GM12878 (cell line): Measurements from ENCODE around the gene TYW3. TPM values are rescaled to one million over a fixed set of nuclear protein-coding genes. Genes with fewer than 3 reads are reported as not detected.

ENCODE experiments used
- BCL11A ChIP-seq: IDR thresholded peaks from 2 replicates; pipeline ENCODE4 v1.6.1; 2011; ENCODE audit warnings: low read depth, low read length
- BHLHE40 ChIP-seq, 2 experiments: fragments of 450-650 bp in 1 of 2; IDR thresholded peaks; 2 replicates each; pipeline ENCODE4 v1.6.1; 2011 to 2017; ENCODE audit warnings: low read depth in 2 of 2, borderline replicate concordance in 1 of 2, improper control_type of control experiment in 1 of 2, low read length in 1 of 2, mild to moderate bottlenecking in 1 of 2
- FOS ChIP-seq: IDR thresholded peaks from 3 replicates; pipeline ENCODE4 v1.6.1; 2011; ENCODE audit warnings: borderline replicate concordance; ENCODE audit not compliant: insufficient read length; ENCODE audit errors: extremely low read depth
- HDAC6 ChIP-seq: fragments of 200-600 bp; sonication (generic); IDR thresholded peaks from one replicate; pipeline ENCODE4 v1.8.0; 2017; ENCODE audit warnings: antibody characterized with exemption; ENCODE audit not compliant: unreplicated experiment
- MXI1 ChIP-seq: fragments of 150-350 bp; IDR thresholded peaks from 2 replicates; pipeline ENCODE4 v1.6.1; 2011; ENCODE audit warnings: low read depth, mild to moderate bottlenecking, inconsistent platforms, low read length, improper control_type of control experiment
- RAD21 ChIP-seq: IDR thresholded peaks from 2 replicates; pipeline ENCODE4 v1.6.1; 2011; ENCODE audit warnings: mild to moderate bottlenecking, low read depth, low read length, moderate library complexity; ENCODE audit not compliant: insufficient read depth
- SIX5 ChIP-seq: IDR thresholded peaks from 2 replicates; pipeline ENCODE4 v1.6.1; 2011; ENCODE audit warnings: mild to moderate bottlenecking, low read depth, low read length, moderate library complexity; ENCODE audit not compliant: severe bottlenecking
- polyA plus RNA-seq, 11 experiments: library from polyadenylated mRNA; depleted of rRNA in 4 of 11; unstranded in 6 of 11; stranded (reverse) in 5 of 11; fragments of >200 nt; fragmentation: Nextera tagmentation in 4 of 11; fragmentation: Illumina TruSeq in 1 of 11; extraction: Ambion mirVana in 4 of 11; extraction: Trizol in 1 of 11; gene quantifications; 1 replicate in 1 of 11; 2 replicates in 10 of 11; pipeline versions ENCODE4 v1.2.1 to v1.2.3, GENCODE V29; 2011 to 2016; ENCODE audit warnings: inconsistent platforms in 2 of 11, missing spikeins in 2 of 11, low read depth in 1 of 11
- total RNA-seq, 4 experiments: library from RNA; depleted of rRNA in 3 of 4; stranded (reverse); fragments of >200 nt in 3 of 4; fragmentation: Illumina TruSeq in 1 of 4; extraction: Trizol in 1 of 4; gene quantifications; 2 replicates each; pipeline versions ENCODE4 v1.2.1 to v1.2.3, GENCODE V29; 2013 to 2021
- TF ChIP-seq, protein P1 (sequence below): fragments of 450-650 bp; IDR thresholded peaks from 2 replicates; pipeline ENCODE4 v1.6.1; 2016; ENCODE audit warnings: mild to moderate bottlenecking
- TF ChIP-seq, protein P2 (sequence below): fragments of 150-350 bp; IDR thresholded peaks from 2 replicates; pipeline ENCODE4 v1.6.1; 2016; ENCODE audit warnings: low read depth, low read length
- TF ChIP-seq, protein P3 (sequence below): fragments of 450-650 bp; formaldehyde crosslinking; IDR thresholded peaks from 2 replicates; pipeline ENCODE4 v1.5.0; 2022; ENCODE audit warnings: mild to moderate bottlenecking, missing genetic modification characterization
- TF ChIP-seq, protein P4 (sequence below): fragments of 450-650 bp; IDR thresholded peaks from 2 replicates; pipeline ENCODE4 v1.6.1; 2017; ENCODE audit warnings: antibody characterized with exemption, mild to moderate bottlenecking, moderate library complexity
- TF ChIP-seq, protein P5 (sequence below): fragments of 450-650 bp; formaldehyde crosslinking; IDR thresholded peaks from 2 replicates; pipeline ENCODE4 v1.4.0; 2020; ENCODE audit warnings: mild to moderate bottlenecking, moderate library complexity

TYW3 gene
- total and polyA plus RNA-seq, 10 of the 15 experiments (the other 5 are each of a cell fraction or from before 2014, with no cell fraction given), result 18.6 to 54.4 (median 32.8) TPM

DNA sequence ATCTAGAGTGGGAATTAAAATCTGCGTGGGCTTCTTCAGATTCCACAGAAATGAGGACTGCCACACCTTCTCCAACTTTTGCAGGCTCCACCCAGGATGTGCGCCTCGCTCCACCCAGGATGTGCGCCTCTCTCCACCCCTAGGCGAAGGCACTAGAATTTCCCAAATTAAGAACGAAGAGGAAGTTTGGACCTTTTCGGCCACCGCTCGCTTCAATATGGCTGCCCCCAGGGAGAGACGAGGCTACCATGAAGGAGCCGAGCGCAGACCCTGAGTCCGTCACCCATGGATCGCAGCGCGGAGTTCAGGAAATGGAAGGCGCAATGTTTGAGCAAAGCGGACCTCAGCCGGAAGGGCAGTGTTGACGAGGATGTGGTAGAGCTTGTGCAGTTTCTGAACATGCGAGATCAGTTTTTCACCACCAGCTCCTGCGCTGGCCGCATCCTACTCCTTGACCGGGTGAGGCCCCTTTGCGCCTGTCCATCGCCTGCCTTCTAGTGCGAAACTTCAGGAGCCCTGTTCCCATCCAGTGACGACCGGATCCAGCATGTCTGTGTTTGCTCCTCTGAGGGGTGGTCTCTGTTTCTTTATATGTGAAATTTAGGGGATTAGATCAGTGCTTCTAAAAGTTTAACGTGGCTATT lies at the start of gene TYW3, which contains the start of gene CRYZ (continued):
- no peak for TF ChIP-seq BHLHE40 (IDR thresholded peaks at IDR 0.05; ENCODE audit: borderline replicate concordance in 1 of 2, low read depth in 2 of 2, low read length in 1 of 2)
- TF ChIP-seq, protein P1, sequence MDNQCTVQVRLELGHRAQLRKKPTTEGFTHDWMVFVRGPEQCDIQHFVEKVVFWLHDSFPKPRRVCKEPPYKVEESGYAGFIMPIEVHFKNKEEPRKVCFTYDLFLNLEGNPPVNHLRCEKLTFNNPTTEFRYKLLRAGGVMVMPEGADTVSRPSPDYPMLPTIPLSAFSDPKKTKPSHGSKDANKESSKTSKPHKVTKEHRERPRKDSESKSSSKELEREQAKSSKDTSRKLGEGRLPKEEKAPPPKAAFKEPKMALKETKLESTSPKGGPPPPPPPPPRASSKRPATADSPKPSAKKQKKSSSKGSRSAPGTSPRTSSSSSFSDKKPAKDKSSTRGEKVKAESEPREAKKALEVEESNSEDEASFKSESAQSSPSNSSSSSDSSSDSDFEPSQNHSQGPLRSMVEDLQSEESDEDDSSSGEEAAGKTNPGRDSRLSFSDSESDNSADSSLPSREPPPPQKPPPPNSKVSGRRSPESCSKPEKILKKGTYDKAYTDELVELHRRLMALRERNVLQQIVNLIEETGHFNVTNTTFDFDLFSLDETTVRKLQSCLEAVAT, result peak; percentile 76; the same call in 1 of the 2 replicates
- TF ChIP-seq FOS, result no peak
- TF ChIP-seq, protein P2, sequence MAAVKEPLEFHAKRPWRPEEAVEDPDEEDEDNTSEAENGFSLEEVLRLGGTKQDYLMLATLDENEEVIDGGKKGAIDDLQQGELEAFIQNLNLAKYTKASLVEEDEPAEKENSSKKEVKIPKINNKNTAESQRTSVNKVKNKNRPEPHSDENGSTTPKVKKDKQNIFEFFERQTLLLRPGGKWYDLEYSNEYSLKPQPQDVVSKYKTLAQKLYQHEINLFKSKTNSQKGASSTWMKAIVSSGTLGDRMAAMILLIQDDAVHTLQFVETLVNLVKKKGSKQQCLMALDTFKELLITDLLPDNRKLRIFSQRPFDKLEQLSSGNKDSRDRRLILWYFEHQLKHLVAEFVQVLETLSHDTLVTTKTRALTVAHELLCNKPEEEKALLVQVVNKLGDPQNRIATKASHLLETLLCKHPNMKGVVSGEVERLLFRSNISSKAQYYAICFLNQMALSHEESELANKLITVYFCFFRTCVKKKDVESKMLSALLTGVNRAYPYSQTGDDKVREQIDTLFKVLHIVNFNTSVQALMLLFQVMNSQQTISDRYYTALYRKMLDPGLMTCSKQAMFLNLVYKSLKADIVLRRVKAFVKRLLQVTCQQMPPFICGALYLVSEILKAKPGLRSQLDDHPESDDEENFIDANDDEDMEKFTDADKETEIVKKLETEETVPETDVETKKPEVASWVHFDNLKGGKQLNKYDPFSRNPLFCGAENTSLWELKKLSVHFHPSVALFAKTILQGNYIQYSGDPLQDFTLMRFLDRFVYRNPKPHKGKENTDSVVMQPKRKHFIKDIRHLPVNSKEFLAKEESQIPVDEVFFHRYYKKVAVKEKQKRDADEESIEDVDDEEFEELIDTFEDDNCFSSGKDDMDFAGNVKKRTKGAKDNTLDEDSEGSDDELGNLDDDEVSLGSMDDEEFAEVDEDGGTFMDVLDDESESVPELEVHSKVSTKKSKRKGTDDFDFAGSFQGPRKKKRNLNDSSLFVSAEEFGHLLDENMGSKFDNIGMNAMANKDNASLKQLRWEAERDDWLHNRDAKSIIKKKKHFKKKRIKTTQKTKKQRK, result no peak
- TF ChIP-seq, protein P3, sequence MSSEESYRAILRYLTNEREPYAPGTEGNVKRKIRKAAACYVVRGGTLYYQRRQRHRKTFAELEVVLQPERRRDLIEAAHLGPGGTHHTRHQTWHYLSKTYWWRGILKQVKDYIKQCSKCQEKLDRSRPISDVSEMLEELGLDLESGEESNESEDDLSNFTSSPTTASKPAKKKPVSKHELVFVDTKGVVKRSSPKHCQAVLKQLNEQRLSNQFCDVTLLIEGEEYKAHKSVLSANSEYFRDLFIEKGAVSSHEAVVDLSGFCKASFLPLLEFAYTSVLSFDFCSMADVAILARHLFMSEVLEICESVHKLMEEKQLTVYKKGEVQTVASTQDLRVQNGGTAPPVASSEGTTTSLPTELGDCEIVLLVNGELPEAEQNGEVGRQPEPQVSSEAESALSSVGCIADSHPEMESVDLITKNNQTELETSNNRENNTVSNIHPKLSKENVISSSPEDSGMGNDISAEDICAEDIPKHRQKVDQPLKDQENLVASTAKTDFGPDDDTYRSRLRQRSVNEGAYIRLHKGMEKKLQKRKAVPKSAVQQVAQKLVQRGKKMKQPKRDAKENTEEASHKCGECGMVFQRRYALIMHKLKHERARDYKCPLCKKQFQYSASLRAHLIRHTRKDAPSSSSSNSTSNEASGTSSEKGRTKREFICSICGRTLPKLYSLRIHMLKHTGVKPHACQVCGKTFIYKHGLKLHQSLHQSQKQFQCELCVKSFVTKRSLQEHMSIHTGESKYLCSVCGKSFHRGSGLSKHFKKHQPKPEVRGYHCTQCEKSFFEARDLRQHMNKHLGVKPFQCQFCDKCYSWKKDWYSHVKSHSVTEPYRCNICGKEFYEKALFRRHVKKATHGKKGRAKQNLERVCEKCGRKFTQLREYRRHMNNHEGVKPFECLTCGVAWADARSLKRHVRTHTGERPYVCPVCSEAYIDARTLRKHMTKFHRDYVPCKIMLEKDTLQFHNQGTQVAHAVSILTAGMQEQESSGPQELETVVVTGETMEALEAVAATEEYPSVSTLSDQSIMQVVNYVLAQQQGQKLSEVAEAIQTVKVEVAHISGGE (CRISPR knock-in tag), result no peak
- no peak for TF ChIP-seq BCL11A
- TF ChIP-seq MXI1, result peak; percentile 86; the same call in 1 of the 2 replicates
- TF ChIP-seq, protein P4, sequence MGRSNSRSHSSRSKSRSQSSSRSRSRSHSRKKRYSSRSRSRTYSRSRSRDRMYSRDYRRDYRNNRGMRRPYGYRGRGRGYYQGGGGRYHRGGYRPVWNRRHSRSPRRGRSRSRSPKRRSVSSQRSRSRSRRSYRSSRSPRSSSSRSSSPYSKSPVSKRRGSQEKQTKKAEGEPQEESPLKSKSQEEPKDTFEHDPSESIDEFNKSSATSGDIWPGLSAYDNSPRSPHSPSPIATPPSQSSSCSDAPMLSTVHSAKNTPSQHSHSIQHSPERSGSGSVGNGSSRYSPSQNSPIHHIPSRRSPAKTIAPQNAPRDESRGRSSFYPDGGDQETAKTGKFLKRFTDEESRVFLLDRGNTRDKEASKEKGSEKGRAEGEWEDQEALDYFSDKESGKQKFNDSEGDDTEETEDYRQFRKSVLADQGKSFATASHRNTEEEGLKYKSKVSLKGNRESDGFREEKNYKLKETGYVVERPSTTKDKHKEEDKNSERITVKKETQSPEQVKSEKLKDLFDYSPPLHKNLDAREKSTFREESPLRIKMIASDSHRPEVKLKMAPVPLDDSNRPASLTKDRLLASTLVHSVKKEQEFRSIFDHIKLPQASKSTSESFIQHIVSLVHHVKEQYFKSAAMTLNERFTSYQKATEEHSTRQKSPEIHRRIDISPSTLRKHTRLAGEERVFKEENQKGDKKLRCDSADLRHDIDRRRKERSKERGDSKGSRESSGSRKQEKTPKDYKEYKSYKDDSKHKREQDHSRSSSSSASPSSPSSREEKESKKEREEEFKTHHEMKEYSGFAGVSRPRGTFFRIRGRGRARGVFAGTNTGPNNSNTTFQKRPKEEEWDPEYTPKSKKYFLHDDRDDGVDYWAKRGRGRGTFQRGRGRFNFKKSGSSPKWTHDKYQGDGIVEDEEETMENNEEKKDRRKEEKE, result no peak
- TF ChIP-seq SIX5, result peak; percentile 73
- TF ChIP-seq, protein P5, sequence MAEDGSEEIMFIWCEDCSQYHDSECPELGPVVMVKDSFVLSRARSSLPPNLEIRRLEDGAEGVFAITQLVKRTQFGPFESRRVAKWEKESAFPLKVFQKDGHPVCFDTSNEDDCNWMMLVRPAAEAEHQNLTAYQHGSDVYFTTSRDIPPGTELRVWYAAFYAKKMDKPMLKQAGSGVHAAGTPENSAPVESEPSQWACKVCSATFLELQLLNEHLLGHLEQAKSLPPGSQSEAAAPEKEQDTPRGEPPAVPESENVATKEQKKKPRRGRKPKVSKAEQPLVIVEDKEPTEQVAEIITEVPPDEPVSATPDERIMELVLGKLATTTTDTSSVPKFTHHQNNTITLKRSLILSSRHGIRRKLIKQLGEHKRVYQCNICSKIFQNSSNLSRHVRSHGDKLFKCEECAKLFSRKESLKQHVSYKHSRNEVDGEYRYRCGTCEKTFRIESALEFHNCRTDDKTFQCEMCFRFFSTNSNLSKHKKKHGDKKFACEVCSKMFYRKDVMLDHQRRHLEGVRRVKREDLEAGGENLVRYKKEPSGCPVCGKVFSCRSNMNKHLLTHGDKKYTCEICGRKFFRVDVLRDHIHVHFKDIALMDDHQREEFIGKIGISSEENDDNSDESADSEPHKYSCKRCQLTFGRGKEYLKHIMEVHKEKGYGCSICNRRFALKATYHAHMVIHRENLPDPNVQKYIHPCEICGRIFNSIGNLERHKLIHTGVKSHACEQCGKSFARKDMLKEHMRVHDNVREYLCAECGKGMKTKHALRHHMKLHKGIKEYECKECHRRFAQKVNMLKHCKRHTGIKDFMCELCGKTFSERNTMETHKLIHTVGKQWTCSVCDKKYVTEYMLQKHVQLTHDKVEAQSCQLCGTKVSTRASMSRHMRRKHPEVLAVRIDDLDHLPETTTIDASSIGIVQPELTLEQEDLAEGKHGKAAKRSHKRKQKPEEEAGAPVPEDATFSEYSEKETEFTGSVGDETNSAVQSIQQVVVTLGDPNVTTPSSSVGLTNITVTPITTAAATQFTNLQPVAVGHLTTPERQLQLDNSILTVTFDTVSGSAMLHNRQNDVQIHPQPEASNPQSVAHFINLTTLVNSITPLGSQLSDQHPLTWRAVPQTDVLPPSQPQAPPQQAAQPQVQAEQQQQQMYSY (CRISPR knock-in tag), result no peak
- TF ChIP-seq HDAC6, result no peak
- no peak for TF ChIP-seq RAD21
